HL-60 (cell line): Measurements from ENCODE around the gene BCL11B.

ENCODE experiments used
- CTCF ChIP-seq: IDR thresholded peaks from one replicate; pipeline ENCODE4 v1.5.1; 2011; ENCODE audit warnings: low read length, control low read depth, inconsistent platforms; ENCODE audit not compliant: insufficient read depth
- GABPA ChIP-seq: IDR thresholded peaks from 2 replicates; pipeline ENCODE4 v1.6.1; 2012; ENCODE audit warnings: low read depth
- POLR2AphosphoS5 ChIP-seq: IDR thresholded peaks from 2 replicates; pipeline ENCODE4 v1.6.1; 2012; ENCODE audit warnings: low read depth
- SPI1 ChIP-seq: IDR thresholded peaks from 2 replicates; pipeline ENCODE4 v1.6.1; 2012; ENCODE audit warnings: low read depth, mild to moderate bottlenecking, borderline replicate concordance
- TF ChIP-seq, protein P1 (sequence below): IDR thresholded peaks from 2 replicates; pipeline ENCODE4 v1.6.1; 2012; ENCODE audit warnings: low read depth; ENCODE audit not compliant: insufficient replicate concordance

DNA sequence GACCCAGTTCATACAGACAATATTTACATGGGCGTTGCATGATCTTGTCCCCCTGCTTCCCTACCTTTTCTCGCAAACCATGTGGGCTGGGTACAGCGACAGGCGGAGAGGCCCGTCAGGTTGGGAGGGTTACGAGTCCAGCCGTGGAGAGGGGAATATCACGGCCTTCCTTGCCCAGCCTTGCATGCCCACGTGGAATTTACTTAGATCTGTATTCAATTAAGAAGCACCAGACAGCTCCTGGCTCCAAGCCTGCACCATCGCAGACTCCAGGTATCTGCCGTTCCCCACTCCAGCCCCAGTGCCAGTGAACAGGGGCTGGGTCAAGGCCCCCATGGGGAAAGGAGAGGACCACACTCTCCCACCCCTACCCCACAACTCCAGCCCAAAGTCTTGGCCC is 29.8 kb downstream of the BCL11B start:
- TF ChIP-seq CTCF, result no peak
- TF ChIP-seq POLR2AphosphoS5, result no peak
- TF ChIP-seq, protein P1, sequence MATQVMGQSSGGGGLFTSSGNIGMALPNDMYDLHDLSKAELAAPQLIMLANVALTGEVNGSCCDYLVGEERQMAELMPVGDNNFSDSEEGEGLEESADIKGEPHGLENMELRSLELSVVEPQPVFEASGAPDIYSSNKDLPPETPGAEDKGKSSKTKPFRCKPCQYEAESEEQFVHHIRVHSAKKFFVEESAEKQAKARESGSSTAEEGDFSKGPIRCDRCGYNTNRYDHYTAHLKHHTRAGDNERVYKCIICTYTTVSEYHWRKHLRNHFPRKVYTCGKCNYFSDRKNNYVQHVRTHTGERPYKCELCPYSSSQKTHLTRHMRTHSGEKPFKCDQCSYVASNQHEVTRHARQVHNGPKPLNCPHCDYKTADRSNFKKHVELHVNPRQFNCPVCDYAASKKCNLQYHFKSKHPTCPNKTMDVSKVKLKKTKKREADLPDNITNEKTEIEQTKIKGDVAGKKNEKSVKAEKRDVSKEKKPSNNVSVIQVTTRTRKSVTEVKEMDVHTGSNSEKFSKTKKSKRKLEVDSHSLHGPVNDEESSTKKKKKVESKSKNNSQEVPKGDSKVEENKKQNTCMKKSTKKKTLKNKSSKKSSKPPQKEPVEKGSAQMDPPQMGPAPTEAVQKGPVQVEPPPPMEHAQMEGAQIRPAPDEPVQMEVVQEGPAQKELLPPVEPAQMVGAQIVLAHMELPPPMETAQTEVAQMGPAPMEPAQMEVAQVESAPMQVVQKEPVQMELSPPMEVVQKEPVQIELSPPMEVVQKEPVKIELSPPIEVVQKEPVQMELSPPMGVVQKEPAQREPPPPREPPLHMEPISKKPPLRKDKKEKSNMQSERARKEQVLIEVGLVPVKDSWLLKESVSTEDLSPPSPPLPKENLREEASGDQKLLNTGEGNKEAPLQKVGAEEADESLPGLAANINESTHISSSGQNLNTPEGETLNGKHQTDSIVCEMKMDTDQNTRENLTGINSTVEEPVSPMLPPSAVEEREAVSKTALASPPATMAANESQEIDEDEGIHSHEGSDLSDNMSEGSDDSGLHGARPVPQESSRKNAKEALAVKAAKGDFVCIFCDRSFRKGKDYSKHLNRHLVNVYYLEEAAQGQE, result no peak
- TF ChIP-seq GABPA, result no peak
- no peak for TF ChIP-seq SPI1
